ENCODE results near the gene ORAI3. TPM values are rescaled to one million over a fixed set of nuclear protein-coding genes. Genes with fewer than 3 reads are reported as not detected.

ORAI3 gene
- total and polyA plus RNA-seq, 2 of the 13 experiments (the other 11 are each of a cell fraction or from before 2014, with no cell fraction given), result 11.4 to 32.0 TPM

- TF ChIP-seq, protein P1, sequence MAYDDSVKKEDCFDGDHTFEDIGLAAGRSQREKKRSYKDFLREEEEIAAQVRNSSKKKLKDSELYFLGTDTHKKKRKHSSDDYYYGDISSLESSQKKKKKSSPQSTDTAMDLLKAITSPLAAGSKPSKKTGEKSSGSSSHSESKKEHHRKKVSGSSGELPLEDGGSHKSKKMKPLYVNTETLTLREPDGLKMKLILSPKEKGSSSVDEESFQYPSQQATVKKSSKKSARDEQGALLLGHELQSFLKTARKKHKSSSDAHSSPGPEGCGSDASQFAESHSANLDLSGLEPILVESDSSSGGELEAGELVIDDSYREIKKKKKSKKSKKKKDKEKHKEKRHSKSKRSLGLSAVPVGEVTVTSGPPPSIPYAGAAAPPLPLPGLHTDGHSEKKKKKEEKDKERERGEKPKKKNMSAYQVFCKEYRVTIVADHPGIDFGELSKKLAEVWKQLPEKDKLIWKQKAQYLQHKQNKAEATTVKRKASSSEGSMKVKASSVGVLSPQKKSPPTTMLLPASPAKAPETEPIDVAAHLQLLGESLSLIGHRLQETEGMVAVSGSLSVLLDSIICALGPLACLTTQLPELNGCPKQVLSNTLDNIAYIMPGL (CRISPR knock-in tag; IDR thresholded peaks at IDR 0.05; ENCODE audit: borderline replicate concordance in 1 of 2, low read depth in 1 of 2), result peak in 1 of 2 experiments; percentile 43; a peak in 1 of 4 replicates
- TF ChIP-seq SNRNP70 (IDR thresholded peaks at IDR 0.05; ENCODE audit: low read depth, low read length) (no peak), SIX1 (CRISPR knock-in tag; IDR thresholded peaks at IDR 0.05; ENCODE audit: borderline replicate concordance) (0 out of 2 replicates have a peak, but pooled peaks have one; percentile 8), RELA (CRISPR knock-in tag; IDR thresholded peaks at IDR 0.05) (no peak; the same call in 1 of the 2 replicates), RNF219 (CRISPR knock-in tag; IDR thresholded peaks at IDR 0.05) (no peak; the same call in 1 of the 2 replicates), ZNF24 (IDR thresholded peaks at IDR 0.05) (no peak), CENPX (CRISPR knock-in tag; IDR thresholded peaks at IDR 0.05) (no peak), RAD21 (CRISPR knock-in tag; IDR thresholded peaks at IDR 0.05) (0 out of 2 replicates have a peak, but pooled peaks have one; percentile 48), BRF2 (CRISPR knock-in tag; IDR thresholded peaks at IDR 0.05) (no peak), PTBP1 (IDR thresholded peaks at IDR 0.05; ENCODE audit: low read depth, low read length, poor library complexity, severe bottlenecking) (no peak), XBP1 (CRISPR knock-in tag; IDR thresholded peaks at IDR 0.05) (no peak), RORA (CRISPR knock-in tag; IDR thresholded peaks at IDR 0.05) (no peak), NFYB (CRISPR knock-in tag; IDR thresholded peaks at IDR 0.05) (no peak; the same call in 1 of the 2 replicates), ZNF33A (CRISPR knock-in tag; IDR thresholded peaks at IDR 0.05; ENCODE audit: borderline replicate concordance) (peak; percentile 63; the same call in 1 of the 2 replicates), PHB2 (IDR thresholded peaks at IDR 0.05; ENCODE audit: partially characterized antibody) (no peak), ZNF790 (CRISPR knock-in tag; IDR thresholded peaks at IDR 0.05; ENCODE audit: borderline replicate concordance) (no peak; the same call in 1 of the 2 replicates), ZNF614 (CRISPR knock-in tag; IDR thresholded peaks at IDR 0.05; ENCODE audit: borderline replicate concordance) (peak; percentile 92)
- TF ChIP-seq, protein P2, sequence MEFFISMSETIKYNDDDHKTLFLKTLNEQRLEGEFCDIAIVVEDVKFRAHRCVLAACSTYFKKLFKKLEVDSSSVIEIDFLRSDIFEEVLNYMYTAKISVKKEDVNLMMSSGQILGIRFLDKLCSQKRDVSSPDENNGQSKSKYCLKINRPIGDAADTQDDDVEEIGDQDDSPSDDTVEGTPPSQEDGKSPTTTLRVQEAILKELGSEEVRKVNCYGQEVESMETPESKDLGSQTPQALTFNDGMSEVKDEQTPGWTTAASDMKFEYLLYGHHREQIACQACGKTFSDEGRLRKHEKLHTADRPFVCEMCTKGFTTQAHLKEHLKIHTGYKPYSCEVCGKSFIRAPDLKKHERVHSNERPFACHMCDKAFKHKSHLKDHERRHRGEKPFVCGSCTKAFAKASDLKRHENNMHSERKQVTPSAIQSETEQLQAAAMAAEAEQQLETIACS (CRISPR knock-in tag; IDR thresholded peaks at IDR 0.05), result no peak
These were observed 48.3 kb downstream of the ORAI3 start (continued) for GRCh38 chr16:30996985-30997724.
